ENCODE measurements around the gene UBIAD1. TPM values are rescaled to one million over a fixed set of nuclear protein-coding genes. Genes with fewer than 3 reads are reported as not detected.

Gene UBIAD1
- total and polyA plus RNA-seq, 2 of the 13 experiments (the other 11 are each of a cell fraction or from before 2014, with no cell fraction given): 16.9 to 20.4 TPM

- DNase-seq (ENCODE audit: low spot score): no peak
- Histone ChIP-seq H3K9ac (ENCODE audit: insufficient read depth, low read depth, low read length) (no peak overlapping the region), H2AFZ (ENCODE audit: low read length) (no peak overlapping the region), H3K4me2 (ENCODE audit: low read depth, low read length) (no peak overlapping the region), H4K20me1 (ENCODE audit: insufficient read depth, low read length) (no peaks in the 10 kb centered on the region), H3K4me1 (ENCODE audit: insufficient read depth, low read length) (no peaks in the 10 kb centered on the region), H3K36me3 (replicated peaks in 1 of 2; ENCODE audit: control insufficient read depth in 1 of 2, insufficient read depth in 2 of 2, low read length in 2 of 2) (peaks cover 19 to 52% of the 10 kb centered on the region in 2 experiments), H3K4me3 (replicated peaks in 1 of 3; ENCODE audit: insufficient read depth in 1 of 3, low read depth in 2 of 3, low read length in 3 of 3) (no peak overlapping the region), H3K27me3 (ENCODE audit: control insufficient read depth in 1 of 2, insufficient read depth in 2 of 2, low read length in 2 of 2) (no peaks in the 10 kb centered on the region), H3K27ac (ENCODE audit: extremely low read length, insufficient read depth, low read length) (no peak overlapping the region), H3K79me2 (ENCODE audit: insufficient read depth, low read length) (no peaks in the 10 kb centered on the region), H3K9me3 (ENCODE audit: low read length) (no peaks in the 10 kb centered on the region)
- CTCF ChIA-PET (ENCODE audit: low intra/inter-chr PET ratio, low total read pairs): no interaction called here
- BruUV-seq (replicated peaks): no TSS peak
- ATAC-seq: no peak
- intact Hi-C loops (cut with micrococcal nuclease; ENCODE audit: unreplicated experiment) (no loop called here), in situ Hi-C loops (cut with HindIII; ENCODE audit: extremely low pct_ligation_motif_present, low pct_unique_long_range_greater_than_20kb) (no loop called here)
- TF ChIP-seq ZNF564 (CRISPR knock-in tag; IDR thresholded peaks at IDR 0.05) (no peak), ZBTB7B (CRISPR knock-in tag; IDR thresholded peaks at IDR 0.05) (no peak), ATAD3A (CRISPR knock-in tag; IDR thresholded peaks at IDR 0.05) (no peak), YY1 (IDR thresholded peaks at IDR 0.05; ENCODE audit: insufficient read depth, insufficient replicate concordance, low read depth, low read length) (no peak), TCF12 (IDR thresholded peaks at IDR 0.05) (no peak), TCF12 (CRISPR knock-in tag; IDR thresholded peaks at IDR 0.05) (no peak), ZNF441 (CRISPR knock-in tag; IDR thresholded peaks at IDR 0.05; ENCODE audit: borderline replicate concordance) (no peak), MYPOP (CRISPR knock-in tag; IDR thresholded peaks at IDR 0.05) (no peak), PHB2 (IDR thresholded peaks at IDR 0.05; ENCODE audit: partially characterized antibody) (no peak), RNF2 (conservative IDR thresholded peaks at IDR 0.05; ENCODE audit: low read depth) (no peak), GMEB2 (CRISPR knock-in tag; IDR thresholded peaks at IDR 0.05; ENCODE audit: low read depth) (no peak), BRCA1 (CRISPR knock-in tag; IDR thresholded peaks at IDR 0.05) (no peak), ZNF543 (CRISPR knock-in tag; IDR thresholded peaks at IDR 0.05) (no peak), ZFX (CRISPR knock-in tag; IDR thresholded peaks at IDR 0.05; ENCODE audit: low read depth) (no peak), TSC22D2 (CRISPR knock-in tag; IDR thresholded peaks at IDR 0.05; ENCODE audit: borderline replicate concordance) (no peak), ZNF674 (CRISPR knock-in tag; IDR thresholded peaks at IDR 0.05; ENCODE audit: low read depth) (no peak), KDM2A (CRISPR knock-in tag; IDR thresholded peaks at IDR 0.05; ENCODE audit: borderline replicate concordance, low read depth) (no peak), ARID2 (CRISPR knock-in tag; IDR thresholded peaks at IDR 0.05; ENCODE audit: borderline replicate concordance) (no peak), RCOR2 (CRISPR knock-in tag; IDR thresholded peaks at IDR 0.05) (no peak)
- 99% methylated on average over 9 of the region's 10 CpGs for WGBS (ENCODE audit: low lambda C conversion rate)
- POLR2A ChIA-PET: no interaction called here
- no peak for FAIRE-seq
Observed at GRCh38 chr1:11227106-11228077, 45.6 kb upstream of the UBIAD1 start.

All from HepG2 (cell line).